Measurements from ENCODE around the gene LILRB3. TPM values are rescaled to one million over a fixed set of nuclear protein-coding genes. Genes with fewer than 3 reads are reported as not detected.

The LILRB3 gene
- total and polyA plus RNA-seq, 2 donors (not counting 1 experiment from before 2014, with no cell fraction given) = not detected

GRCh38 chr19:54262066-54262465, 39.3 kb upstream of the LILRB3 start:
- no peak overlapping the region for H3K9ac ChIP-seq (ENCODE audit: insufficient read depth, low read length)
- H3K9me3 ChIP-seq (ENCODE audit: control insufficient read depth, insufficient read depth, low read depth, low read length) = no peaks in the 10 kb centered on the region
- no peaks in the 10 kb centered on the region for H3K79me2 ChIP-seq (ENCODE audit: control insufficient read depth, insufficient read depth, low read length)
- H3K4me2 ChIP-seq (ENCODE audit: extremely low read depth, insufficient read depth, low read length) = no peak overlapping the region
- H3K27me3 ChIP-seq (ENCODE audit: control insufficient read depth, insufficient read depth, low read length) = no peaks in the 10 kb centered on the region
- no peaks in the 10 kb centered on the region for H4K20me1 ChIP-seq (ENCODE audit: control insufficient read depth, extremely low read depth, insufficient read depth, low read length)
- no peak overlapping the region for H3K4me3 ChIP-seq (replicated peaks in 1 of 4; ENCODE audit: control extremely low read depth in 1 of 4, insufficient read depth in 1 of 4, low read depth in 3 of 4, low read length in 4 of 4)
- no peak for DNase-seq (ENCODE audit: low read depth in 2 of 2)
- TF ChIP-seq CTCF (conservative IDR thresholded peaks at IDR 0.05 in 1 of 2, IDR thresholded peaks at IDR 0.05 in 1 of 2; ENCODE audit: low read depth in 1 of 2, low read length in 2 of 2) (no peak), EZH2 (IDR thresholded peaks at IDR 0.05; ENCODE audit: low read length, missing control alignments) (no peak)
- H3K4me1 ChIP-seq (ENCODE audit: control insufficient read depth, extremely low read depth, insufficient read depth, low read length) = no peaks in the 10 kb centered on the region
- H3K27ac ChIP-seq (ENCODE audit: insufficient read depth, low read length) = no peak overlapping the region
- no peaks in the 10 kb centered on the region for H3K36me3 ChIP-seq (ENCODE audit: control insufficient read depth, insufficient read depth, low read length)
- H2AFZ ChIP-seq (ENCODE audit: low read length) = no peak overlapping the region

- H3K4me3 ChIP-seq (replicated peaks in 1 of 4; ENCODE audit: control extremely low read depth in 1 of 4, insufficient read depth in 1 of 4, low read depth in 3 of 4, low read length in 4 of 4) = no peak within 1 kb of the TSS
- H3K36me3 ChIP-seq (ENCODE audit: control insufficient read depth, insufficient read depth, low read length) = no peaks in the 10 kb centered on the region
- no peak within 1 kb of the TSS for H3K4me2 ChIP-seq (ENCODE audit: extremely low read depth, insufficient read depth, low read length)
- no peaks in the 10 kb centered on the region for H4K20me1 ChIP-seq (ENCODE audit: control insufficient read depth, extremely low read depth, insufficient read depth, low read length)
- no peak for DNase-seq (ENCODE audit: low read depth in 2 of 2)
- no peaks in the 10 kb centered on the region for H3K9me3 ChIP-seq (ENCODE audit: control insufficient read depth, insufficient read depth, low read depth, low read length)
- H3K4me1 ChIP-seq (ENCODE audit: control insufficient read depth, extremely low read depth, insufficient read depth, low read length) = no peaks in the 10 kb centered on the region
- no peak within 1 kb of the TSS for H3K27ac ChIP-seq (ENCODE audit: insufficient read depth, low read length)
- H3K79me2 ChIP-seq (ENCODE audit: control insufficient read depth, insufficient read depth, low read length) = no peaks in the 10 kb centered on the region
- TF ChIP-seq EZH2 (IDR thresholded peaks at IDR 0.05; ENCODE audit: low read length, missing control alignments) (no peak), CTCF (conservative IDR thresholded peaks at IDR 0.05 in 1 of 2, IDR thresholded peaks at IDR 0.05 in 1 of 2; ENCODE audit: low read depth in 1 of 2, low read length in 2 of 2) (no peak)
- H3K9ac ChIP-seq (ENCODE audit: insufficient read depth, low read length) = no peak within 1 kb of the TSS
- H3K27me3 ChIP-seq (ENCODE audit: control insufficient read depth, insufficient read depth, low read length) = no peaks in the 10 kb centered on the region
- H2AFZ ChIP-seq (ENCODE audit: low read length) = no peak within 1 kb of the TSS
Observed at GRCh38 chr19:54257116-54257480, 34.3 kb upstream of the LILRB3 start, which contains the start of gene LILRB5. Gene LILRB5, minus strand, starts transcription at chr19:54257273. Its CDS starts 80 bp downstream, at chr19:54257193.

- H3K27me3 ChIP-seq (ENCODE audit: control insufficient read depth, insufficient read depth, low read length) = no peaks in the 10 kb centered on the region
Observed at GRCh38 chr19:54256250-54257115, 33.7 kb upstream of the LILRB3 start.

More at GRCh38 chr19:54256250-54257115, 33.7 kb upstream of the LILRB3 start:
- Histone ChIP-seq H3K4me2 (ENCODE audit: extremely low read depth, insufficient read depth, low read length) (no peak overlapping the region), H3K4me1 (ENCODE audit: control insufficient read depth, extremely low read depth, insufficient read depth, low read length) (no peaks in the 10 kb centered on the region), H3K9ac (ENCODE audit: insufficient read depth, low read length) (no peak overlapping the region), H3K36me3 (ENCODE audit: control insufficient read depth, insufficient read depth, low read length) (no peaks in the 10 kb centered on the region), H2AFZ (ENCODE audit: low read length) (no peak overlapping the region), H4K20me1 (ENCODE audit: control insufficient read depth, extremely low read depth, insufficient read depth, low read length) (no peaks in the 10 kb centered on the region), H3K9me3 (ENCODE audit: control insufficient read depth, insufficient read depth, low read depth, low read length) (no peaks in the 10 kb centered on the region), H3K27ac (ENCODE audit: insufficient read depth, low read length) (no peak overlapping the region), H3K79me2 (ENCODE audit: control insufficient read depth, insufficient read depth, low read length) (no peaks in the 10 kb centered on the region), H3K4me3 (replicated peaks in 1 of 4; ENCODE audit: control extremely low read depth in 1 of 4, insufficient read depth in 1 of 4, low read depth in 3 of 4, low read length in 4 of 4) (no peak overlapping the region)
- DNase-seq (ENCODE audit: low read depth in 2 of 2) = no peak
- TF ChIP-seq EZH2 (IDR thresholded peaks at IDR 0.05; ENCODE audit: low read length, missing control alignments) = no peak
- no peak for TF ChIP-seq CTCF (conservative IDR thresholded peaks at IDR 0.05 in 1 of 2, IDR thresholded peaks at IDR 0.05 in 1 of 2; ENCODE audit: low read depth in 1 of 2, low read length in 2 of 2)
